H1 (cell line): Measurements from ENCODE around the gene TP73. TPM values are rescaled to one million over a fixed set of nuclear protein-coding genes. Genes with fewer than 3 reads are reported as not detected.

Source experiments
- CTCF ChIA-PET: fragments of 300-600 bp; sonication (Branson Sonifier 250); formaldehyde crosslinking; loops from one replicate; lab custom pipeline; 2021; ENCODE audit not compliant: partially characterized antibody; lab: Charles Lee
- POLR2A ChIA-PET: fragments of 300-600 bp; sonication (Branson Sonifier 250); formaldehyde crosslinking; loops from one replicate; lab custom pipeline; 2021; ENCODE audit warnings: inconsistent platforms; ENCODE audit not compliant: partially characterized antibody; lab: Charles Lee
- DNase-seq, 2 experiments: peaks; one replicate each; pipeline versions ENCODE4 v3.0.0 to v3.0.0-alpha.2; 2010 to 2022; ENCODE audit warnings: low spot score in 2 of 2, low read depth in 1 of 2, mixed read lengths in 1 of 2
- FAIRE-seq: peaks from 2 replicates; lab custom pipeline; 2011; peaks lifted over from hg19 to GRCh38; lab: Jason Lieb, UNC
- H2AFZ ChIP-seq: 2 replicates; pipeline ENCODE4 v1.8.1; 2012; ENCODE audit warnings: low read length, inconsistent platforms
- H2AK5ac ChIP-seq: 2 replicates; pipeline ENCODE4 v1.6.1; 2013; ENCODE audit warnings: low read depth, low read length
- H2BK120ac ChIP-seq: replicated peaks from 2 replicates; pipeline ENCODE3; 2013; ENCODE audit warnings: low read depth, low read length, inconsistent platforms
- H2BK12ac ChIP-seq: 2 replicates; pipeline ENCODE4 v1.6.1; 2013; ENCODE audit warnings: low read depth, low read length
- H2BK15ac ChIP-seq: 2 replicates; pipeline ENCODE4 v1.6.1; 2013; ENCODE audit warnings: low read length
- H2BK20ac ChIP-seq: 2 replicates; pipeline ENCODE4 v1.6.1; 2013; ENCODE audit warnings: low read length
- H2BK5ac ChIP-seq: 2 replicates; pipeline ENCODE4 v1.6.1; 2013; ENCODE audit warnings: low read depth, low read length
- H3K14ac ChIP-seq: 2 replicates; pipeline ENCODE4 v1.6.1; 2013; ENCODE audit warnings: inconsistent platforms; ENCODE audit not compliant: insufficient read length
- H3K18ac ChIP-seq: 2 replicates; pipeline ENCODE4 v1.6.1; 2013; ENCODE audit warnings: low read length; ENCODE audit errors: extremely low read depth
- H3K23ac ChIP-seq: 2 replicates; pipeline ENCODE4 v1.6.1; 2013; ENCODE audit warnings: inconsistent platforms; ENCODE audit not compliant: insufficient read length
- H3K23me2 ChIP-seq: 2 replicates; pipeline ENCODE4 v1.6.1; 2013; ENCODE audit warnings: low read depth, low read length
- H3K27ac ChIP-seq: 2 replicates; pipeline ENCODE4 v1.6.1; 2011; ENCODE audit warnings: low read depth, low read length, inconsistent platforms
- H3K27me3 ChIP-seq, 4 experiments: replicated peaks in 1 of 4; 1 replicate in 1 of 4; 2 replicates in 3 of 4; pipeline versions ENCODE4 v1.6.1 to v1.8.1; 2011 to 2013; ENCODE audit warnings: low read length in 3 of 4, mild to moderate bottlenecking in 3 of 4, inconsistent platforms in 2 of 4, mixed read lengths in 2 of 4, moderate library complexity in 1 of 4; ENCODE audit not compliant: control insufficient read depth in 3 of 4, insufficient read depth in 3 of 4; ENCODE audit errors: extremely low read depth in 1 of 4
- H3K36me3 ChIP-seq, 4 experiments: 2 replicates each; pipeline versions ENCODE4 v1.6.1 to v1.8.1; 2011 to 2013; ENCODE audit warnings: mild to moderate bottlenecking in 4 of 4, low read length in 3 of 4, moderate library complexity in 2 of 4, control low read depth in 1 of 4, inconsistent platforms in 1 of 4; ENCODE audit not compliant: insufficient read depth in 4 of 4, control insufficient read depth in 2 of 4
- H3K4ac ChIP-seq: replicated peaks from 2 replicates; pipeline ENCODE3; 2013; ENCODE audit warnings: low read length, low read depth, mixed read lengths, inconsistent platforms; ENCODE audit not compliant: insufficient read length
- H3K4me1 ChIP-seq, 4 experiments: replicated peaks in 1 of 4; 1 replicate in 1 of 4; 2 replicates in 3 of 4; pipeline versions ENCODE4 v1.6.1 to v1.8.1; 2011 to 2013; ENCODE audit warnings: low read length in 3 of 4, inconsistent platforms in 2 of 4, mixed read lengths in 1 of 4; ENCODE audit not compliant: insufficient read depth in 4 of 4, control insufficient read depth in 3 of 4
- H3K4me2 ChIP-seq, 2 experiments: 2 replicates each; pipeline versions ENCODE4 v1.6.1 to v1.8.1; 2011 to 2013; ENCODE audit warnings: low read depth in 2 of 2, low read length in 2 of 2, control low read depth in 1 of 2, inconsistent platforms in 1 of 2, mild to moderate bottlenecking in 1 of 2; ENCODE audit not compliant: insufficient read depth in 1 of 2
- H3K4me3 ChIP-seq, 4 experiments: fragments of 200-600, 300-600 bp in 1 of 4; sonication (generic), shearing (Covaris generic), sonication (Bioruptor Twin) in 1 of 4; 2 replicates each; pipeline versions ENCODE4 v1.5.1 to v1.8.1; 2011 to 2016; ENCODE audit warnings: low read length in 4 of 4, low read depth in 3 of 4, control low read depth in 2 of 4, inconsistent platforms in 2 of 4, mild to moderate bottlenecking in 2 of 4, mixed read lengths in 1 of 4, moderate library complexity in 1 of 4; ENCODE audit not compliant: insufficient read depth in 2 of 4; ENCODE audit errors: extremely low read depth in 1 of 4
- H3K56ac ChIP-seq: replicated peaks from 2 replicates; pipeline ENCODE3; 2013; ENCODE audit warnings: low read depth, mild to moderate bottlenecking, mixed read lengths, low read length, inconsistent platforms; ENCODE audit not compliant: insufficient read length
- H3K79me1 ChIP-seq: 2 replicates; pipeline ENCODE4 v1.6.1; 2013; ENCODE audit warnings: low read depth, low read length, control low read depth
- H3K79me2 ChIP-seq, 2 experiments: 2 replicates each; pipeline versions ENCODE4 v1.6.1 to v1.8.1; 2012 to 2013; ENCODE audit warnings: low read length in 2 of 2, mild to moderate bottlenecking in 2 of 2, inconsistent platforms in 1 of 2; ENCODE audit not compliant: insufficient read depth in 2 of 2, control insufficient read depth in 1 of 2
- H3K9ac ChIP-seq, 4 experiments: replicated peaks in 1 of 4; 1 replicate in 1 of 4; 2 replicates in 3 of 4; pipeline versions ENCODE4 v1.6.1 to v1.8.1; 2011 to 2013; ENCODE audit warnings: low read depth in 3 of 4, low read length in 3 of 4, control low read depth in 2 of 4, mild to moderate bottlenecking in 2 of 4, moderate library complexity in 2 of 4, inconsistent platforms in 1 of 4; ENCODE audit errors: extremely low read depth in 1 of 4
- H3K9me3 ChIP-seq, 2 experiments: 2 replicates each; pipeline versions ENCODE4 v1.6.1 to v1.8.1; 2012 to 2013; ENCODE audit warnings: mild to moderate bottlenecking in 2 of 2, moderate library complexity in 2 of 2, control low read depth in 1 of 2, inconsistent platforms in 1 of 2, low read depth in 1 of 2, low read length in 1 of 2, mixed read lengths in 1 of 2; ENCODE audit not compliant: insufficient read depth in 2 of 2
- H4K20me1 ChIP-seq, 2 experiments: replicated peaks in 1 of 2; 2 replicates each; pipeline versions ENCODE3 to v1.8.1; 2011 to 2013; ENCODE audit warnings: inconsistent platforms in 2 of 2, low read length in 2 of 2, mild to moderate bottlenecking in 1 of 2; ENCODE audit not compliant: insufficient read depth in 2 of 2, control insufficient read depth in 1 of 2
- H4K5ac ChIP-seq: 2 replicates; pipeline ENCODE4 v1.6.1; 2013; ENCODE audit warnings: low read length, low read depth, mixed read lengths, inconsistent platforms; ENCODE audit not compliant: insufficient read length
- H4K8ac ChIP-seq: 2 replicates; pipeline ENCODE4 v1.8.0; 2013; ENCODE audit warnings: mild to moderate bottlenecking, moderate library complexity, low read length, inconsistent platforms; ENCODE audit not compliant: insufficient read depth; ENCODE audit errors: extremely low read depth
- H4K91ac ChIP-seq: replicated peaks from 2 replicates; pipeline ENCODE3; 2013; ENCODE audit warnings: low read length, mixed read lengths, inconsistent platforms; ENCODE audit not compliant: insufficient read length
- BRCA1 ChIP-seq: IDR thresholded peaks from 2 replicates; pipeline ENCODE4 v1.6.1; 2012; ENCODE audit warnings: low read depth, low read length, improper control_type of control experiment
- NANOG ChIP-seq: IDR thresholded peaks from 2 replicates; pipeline ENCODE4 v1.6.1; 2011; ENCODE audit warnings: low read length, low read depth, mild to moderate bottlenecking, inconsistent platforms; ENCODE audit not compliant: insufficient read depth, poor library complexity, severe bottlenecking
- TCF12 ChIP-seq: IDR thresholded peaks from 2 replicates; pipeline ENCODE4 v1.6.1; 2011; ENCODE audit warnings: low read depth, mild to moderate bottlenecking, low read length
- WGBS, 2 experiments: shearing (Covaris generic) in 1 of 2; methylation state at CpG; one replicate each; pipeline versions ENCODE4 v1.1.6 to v1.1.7; 2013 to 2015; ENCODE audit warnings: low lambda C conversion rate in 2 of 2, mixed read lengths in 2 of 2, inconsistent platforms in 1 of 2, low coverage in 1 of 2, missing lambda C conversion rate in 1 of 2; ENCODE audit not compliant: insufficient replicate concordance in 2 of 2, insufficient coverage in 1 of 2, insufficient read length in 1 of 2; ENCODE audit errors: extremely low coverage in 1 of 2, missing lambda C conversion rate in 1 of 2; 5-methylcytosine and 5-hydroxymethylcytosine counted together
- polyA plus RNA-seq, 7 experiments: library from polyadenylated mRNA; depleted of rRNA in 3 of 7; stranded (reverse) in 5 of 7; unstranded in 2 of 7; fragments of >200 nt in 5 of 7; fragments of 200-250 nt in 2 of 7; gene quantifications; 1 replicate in 5 of 7; 2 replicates in 1 of 7; 4 replicates in 1 of 7; pipeline versions ENCODE4 v1.2.1 to v1.2.3, GENCODE V29; 2011 to 2013; ENCODE audit warnings: missing spikeins in 2 of 7, mixed read lengths in 2 of 7
- total RNA-seq: library from RNA; stranded (reverse); fragmentation: NEBNext Ultra II Directional; extraction: Animal tissue kit (Norgen Biotek cat#: 25700); gene quantifications from 2 replicates; pipeline ENCODE4 v1.2.1, GENCODE V29; 2021

The TP73 gene
- total and polyA plus RNA-seq, 2 of the 8 experiments (the other 6 are each of a cell fraction or from before 2014, with no cell fraction given) = 2.6 to 3.1 TPM

GRCh38 chr1:3713840-3714239, 61.5 kb downstream of the TP73 start:
- POLR2A ChIA-PET = interaction anchor here (1.1 to 1.5 kb wide), 3 partner anchors 11 to 71 kb away, joined by 3 to 5 read pairs (median 3); no protein-coding TSS in a partner anchor
- H2BK15ac ChIP-seq = no peak overlapping the region
- FAIRE-seq (no peak), DNase-seq (no peak)
- no peaks in the 10 kb centered on the region; the same call in 1 of the 2 replicates for H3K79me1 ChIP-seq
- H2AFZ ChIP-seq = no peak overlapping the region
- no peak overlapping the region for H3K4me3 ChIP-seq
- H2AK5ac ChIP-seq = no peak overlapping the region
- H3K4me2 ChIP-seq = no peak overlapping the region
- WGBS, 2 experiments = 83% methylated on average over 7 of the region's 7 CpGs; no CpG with 5 or more reads in 1 of the 2 experiments
- H3K9me3 ChIP-seq = no peaks in the 10 kb centered on the region
- no peak overlapping the region for H3K4ac ChIP-seq
- no peak overlapping the region for H3K23ac ChIP-seq
- no peaks in the 10 kb centered on the region for H3K36me3 ChIP-seq
- H3K9ac ChIP-seq = no peak overlapping the region
- no peak overlapping the region for H3K27ac ChIP-seq
- H4K20me1 ChIP-seq = peaks cover 2 to 14% of the 10 kb centered on the region in 2 experiments
- no peak overlapping the region for H4K5ac ChIP-seq
- H2BK20ac ChIP-seq = no peak overlapping the region
- no peak overlapping the region for H2BK12ac ChIP-seq
- no peak overlapping the region for H3K56ac ChIP-seq
- no peaks in the 10 kb centered on the region for H3K79me2 ChIP-seq
- no peak overlapping the region for H4K91ac ChIP-seq
- H3K27me3 ChIP-seq = peaks cover 0 to 9% (median 2%) of the 10 kb centered on the region in 4 experiments; a peak in 3 of 7 replicates
- H3K18ac ChIP-seq = no peak overlapping the region; the same call in 1 of the 2 replicates
- H3K14ac ChIP-seq = no peak overlapping the region
- H3K23me2 ChIP-seq = no peaks in the 10 kb centered on the region; the same call in 1 of the 2 replicates
- no peak overlapping the region for H2BK120ac ChIP-seq
- peaks cover 0 to 21% (median 13%) of the 10 kb centered on the region in 4 experiments; a peak in 6 of 7 replicates for H3K4me1 ChIP-seq
- no peak overlapping the region for H4K8ac ChIP-seq
- no peak overlapping the region for H2BK5ac ChIP-seq
- CTCF ChIA-PET = interaction anchor here (0.8 to 7.7 kb wide), 11 partner anchors 9 to 123 kb away, joined by 3 to 49 read pairs (median 5); no protein-coding TSS in a partner anchor
- TF ChIP-seq TCF12 (no peak), BRCA1 (no peak), NANOG (no peak)
